BE2C (cell line): ENCODE results near the gene NRXN3.

Source experiments
- DNase-seq: peaks from one replicate; pipeline ENCODE4 v3.0.0-alpha.2; 2020
- H3K27me3 ChIP-seq: fragments of 250-450 bp; sonication (Bioruptor Pico); 2 replicates; pipeline ENCODE4 v1.5.1; 2020; ENCODE audit warnings: mild to moderate bottlenecking
- H3K36me3 ChIP-seq: fragments of 250-450 bp; sonication (Bioruptor Pico); 2 replicates; pipeline ENCODE4 v1.5.1; 2020; ENCODE audit warnings: mild to moderate bottlenecking
- H3K4me1 ChIP-seq: fragments of 250-450 bp; sonication (Bioruptor Pico); 2 replicates; pipeline ENCODE4 v1.5.1; 2020
- H3K4me3 ChIP-seq: 2 replicates; pipeline ENCODE4 v1.5.1; 2011; ENCODE audit warnings: low read depth, low read length
- H3K9me3 ChIP-seq: fragments of 250-450 bp; sonication (Bioruptor Pico); 2 replicates; pipeline ENCODE4 v1.5.1; 2020
- CTCF ChIP-seq: IDR thresholded peaks from 2 replicates; pipeline ENCODE4 v1.5.1; 2012; ENCODE audit warnings: mild to moderate bottlenecking, low read depth, low read length

Gene NRXN3

GRCh38 chr14:79084861-79085260, 914.7 kb downstream of the NRXN3 start:
- Histone ChIP-seq H3K9me3 (no peaks in the 10 kb centered on the region), H3K4me1 (no peaks in the 10 kb centered on the region), H3K4me3 (no peak overlapping the region), H3K27me3 (no peaks in the 10 kb centered on the region), H3K36me3 (no peaks in the 10 kb centered on the region)
- TF ChIP-seq CTCF = no peak
- no peak for DNase-seq

GRCh38 chr14:79089576-79089975, 919.4 kb downstream of the NRXN3 start:
- Histone ChIP-seq H3K4me3 (no peak overlapping the region), H3K36me3 (no peaks in the 10 kb centered on the region), H3K4me1 (no peaks in the 10 kb centered on the region), H3K9me3 (no peaks in the 10 kb centered on the region), H3K27me3 (no peaks in the 10 kb centered on the region)
- no peak for TF ChIP-seq CTCF
- no peak for DNase-seq

- no peaks in the 10 kb centered on the region for H3K9me3 ChIP-seq
- H3K4me1 ChIP-seq = no peaks in the 10 kb centered on the region
- no peak for DNase-seq
- H3K36me3 ChIP-seq = no peaks in the 10 kb centered on the region
- no peak for TF ChIP-seq CTCF
- no peaks in the 10 kb centered on the region for H3K27me3 ChIP-seq
- no peak overlapping the region for H3K4me3 ChIP-seq
Measured at GRCh38 chr14:79090641-79091180, 920.5 kb downstream of the NRXN3 start.

- Histone ChIP-seq H3K4me1 (no peaks in the 10 kb centered on the region), H3K9me3 (no peaks in the 10 kb centered on the region), H3K4me3 (no peak overlapping the region), H3K27me3 (no peaks in the 10 kb centered on the region), H3K36me3 (no peaks in the 10 kb centered on the region)
- no peak for DNase-seq
- no peak for TF ChIP-seq CTCF
Measured at GRCh38 chr14:79091381-79091963, 921.3 kb downstream of the NRXN3 start.

GRCh38 chr14:79093531-79093930, 923.4 kb downstream of the NRXN3 start:
- H3K4me1 ChIP-seq = no peaks in the 10 kb centered on the region
- H3K9me3 ChIP-seq = no peaks in the 10 kb centered on the region
- no peak for DNase-seq
- H3K27me3 ChIP-seq = no peaks in the 10 kb centered on the region
- no peak for TF ChIP-seq CTCF
- no peak overlapping the region for H3K4me3 ChIP-seq
- H3K36me3 ChIP-seq = no peaks in the 10 kb centered on the region

GRCh38 chr14:79094951-79095350, 924.8 kb downstream of the NRXN3 start:
- Histone ChIP-seq H3K36me3 (no peaks in the 10 kb centered on the region), H3K4me1 (no peaks in the 10 kb centered on the region), H3K9me3 (no peaks in the 10 kb centered on the region), H3K27me3 (no peaks in the 10 kb centered on the region), H3K4me3 (no peak overlapping the region)
- no peak for TF ChIP-seq CTCF
- no peak for DNase-seq
